GM18517 (cell line): ENCODE measurements around the gene RADIL.
"Not testable (repeated sequence)": the region's sequence is repeated elsewhere in the genome, so short reads cannot be mapped to it uniquely, and the experiment has no call there.

Experiments used
- ATAC-seq: cut with Tn5 transposase; IDR thresholded peaks from one replicate; pipeline ENCODE4 v1.9.1; 2021; ENCODE audit warnings: mild to moderate bottlenecking, moderate library complexity; ENCODE audit not compliant: unreplicated experiment

Gene RADIL

GRCh38 chr7:4809666-4810065 is 73.8 kb downstream of the RADIL start:
- ATAC-seq = no peak

- no peak for ATAC-seq
Observed at GRCh38 chr7:4809091-4809591, 74.4 kb downstream of the RADIL start.

GRCh38 chr7:4808565-4808964 is 75.0 kb downstream of the RADIL start:
- no peak for ATAC-seq

- ATAC-seq = no peak
Observed at GRCh38 chr7:4808026-4808425, 75.5 kb downstream of the RADIL start.

- no peak for ATAC-seq
Observed at GRCh38 chr7:4807598-4808016, 75.9 kb downstream of the RADIL start.

- ATAC-seq = no peak
Observed at GRCh38 chr7:4806983-4807597, 76.4 kb downstream of the RADIL start.

GRCh38 chr7:4805984-4806300 is 77.6 kb downstream of the RADIL start:
- no peak for ATAC-seq

GRCh38 chr7:4805110-4805983 is 78.2 kb downstream of the RADIL start:
- ATAC-seq = no peak

- ATAC-seq = no peak
Observed at GRCh38 chr7:4803397-4804241, 79.9 kb downstream of the RADIL start.

GRCh38 chr7:4802577-4802976 is 80.9 kb downstream of the RADIL start:
- not testable (repeated sequence) for ATAC-seq

- no peak for ATAC-seq
Observed at GRCh38 chr7:4801839-4802231, 81.7 kb downstream of the RADIL start.

GRCh38 chr7:4800926-4801838 is 82.3 kb downstream of the RADIL start:
- no peak for ATAC-seq

GRCh38 chr7:4800487-4800886 is 83.0 kb downstream of the RADIL start:
- no peak for ATAC-seq

- ATAC-seq = no peak
Observed at GRCh38 chr7:4799508-4800268, 83.8 kb downstream of the RADIL start.

- ATAC-seq = no peak
Observed at GRCh38 chr7:4798706-4799235, 84.7 kb downstream of the RADIL start.

GRCh38 chr7:4797858-4798705 is 85.4 kb downstream of the RADIL start:
- no peak for ATAC-seq

- ATAC-seq = no peak
Observed at GRCh38 chr7:4796453-4796852, 87.1 kb downstream of the RADIL start.

GRCh38 chr7:4794591-4795350 is 88.7 kb downstream of the RADIL start:
- ATAC-seq = no peak
